Renal cortical epithelial cell (primary cell): ENCODE measurements around the gene HSPA1B. TPM values are rescaled to one million over a fixed set of nuclear protein-coding genes. Genes with fewer than 3 reads are reported as not detected.
"Not testable (repeated sequence)": the region's sequence is repeated elsewhere in the genome, so short reads cannot be mapped to it uniquely, and the experiment has no call there.

Source experiments
- DNase-seq: peaks from one replicate; pipeline ENCODE4 v3.0.0-alpha.2; 2011; ENCODE audit warnings: low read depth
- total RNA-seq: library from RNA; depleted of rRNA; stranded (reverse); fragments of >200 nt; gene quantifications from 2 replicates; pipeline ENCODE4 v1.2.3, GENCODE V29; 2014

The HSPA1B gene
- total RNA-seq: 197 and 264 TPM in 2 replicates

- DNase-seq: peak; percentile 99
These were observed at the start of gene HSPA1B for GRCh38 chr6:31827286-31828079. HSPA1B (plus strand) TSS chr6:31827738; CDS start chr6:31827951, 213 bp downstream.

DNA sequence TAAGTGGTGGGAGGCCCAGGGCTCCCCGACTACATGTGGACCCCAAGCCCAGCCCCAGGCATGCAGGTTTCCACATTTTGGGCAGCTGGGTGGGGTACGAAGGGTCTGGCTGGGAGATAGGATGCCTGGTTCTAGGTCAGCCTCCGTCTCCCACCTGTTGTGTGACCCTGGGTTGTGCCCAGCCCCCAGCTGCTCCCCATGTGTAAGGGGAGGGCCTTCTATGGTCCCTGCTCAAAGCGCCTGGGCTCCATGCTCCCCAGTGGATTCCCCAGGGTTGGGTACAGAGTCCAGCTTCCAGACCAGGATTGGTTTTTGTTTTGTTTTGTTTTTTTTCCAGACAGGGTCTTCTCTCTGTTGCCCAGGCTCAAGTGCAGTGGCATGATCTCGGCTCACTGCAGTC is 49.3 kb upstream of the HSPA1B start:
- no peak for DNase-seq

DNA sequence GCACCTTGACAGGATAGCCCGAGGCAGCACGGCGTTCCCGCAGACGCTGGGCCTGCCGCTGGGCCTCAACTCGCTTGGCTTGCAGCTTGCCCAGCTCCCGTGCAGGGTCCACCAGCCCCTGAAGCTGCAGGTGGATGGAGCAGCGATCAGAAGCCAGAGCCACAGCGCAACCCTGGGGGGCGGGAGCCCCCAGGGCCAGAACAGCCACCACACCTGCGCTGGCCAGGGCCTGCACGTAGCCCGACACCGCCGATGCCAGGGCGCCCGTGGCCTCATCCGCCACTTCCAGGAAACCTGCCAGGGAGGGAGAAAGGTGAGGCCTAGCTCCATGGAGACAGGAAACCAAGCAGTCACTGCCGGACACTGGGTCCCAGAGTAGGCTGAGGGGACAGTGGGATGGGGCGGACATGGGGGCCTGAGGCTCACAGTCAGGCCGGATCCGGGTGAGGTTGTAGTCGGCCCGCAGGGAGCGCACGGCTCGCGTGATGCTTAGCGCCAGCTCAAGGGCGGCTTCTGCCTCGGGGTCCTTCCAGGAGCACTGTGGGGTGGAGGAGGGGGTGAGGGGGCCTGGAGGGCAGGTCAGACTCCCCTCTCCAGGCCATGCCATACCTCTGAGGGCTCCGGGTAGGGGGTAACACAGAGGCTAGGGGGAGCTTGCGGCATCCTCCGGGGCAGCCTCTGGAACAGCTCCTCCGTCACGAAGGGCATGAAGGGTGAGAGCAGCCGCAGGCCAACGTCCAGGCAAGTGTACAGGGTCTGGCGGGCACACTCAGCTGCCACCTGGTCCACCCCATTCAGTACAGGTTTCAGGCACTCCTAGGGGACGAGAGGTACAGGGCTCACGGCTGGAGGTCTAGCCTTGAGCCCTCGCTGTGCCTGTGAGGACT is 48.3 kb upstream of the HSPA1B start:
- DNase-seq: no peak

- DNase-seq: no peak
These were observed 47.6 kb upstream of the HSPA1B start for GRCh38 chr6:31779908-31780307.

GRCh38 chr6:31780507-31781243 is 46.9 kb upstream of the HSPA1B start:
- no peak for DNase-seq

DNA sequence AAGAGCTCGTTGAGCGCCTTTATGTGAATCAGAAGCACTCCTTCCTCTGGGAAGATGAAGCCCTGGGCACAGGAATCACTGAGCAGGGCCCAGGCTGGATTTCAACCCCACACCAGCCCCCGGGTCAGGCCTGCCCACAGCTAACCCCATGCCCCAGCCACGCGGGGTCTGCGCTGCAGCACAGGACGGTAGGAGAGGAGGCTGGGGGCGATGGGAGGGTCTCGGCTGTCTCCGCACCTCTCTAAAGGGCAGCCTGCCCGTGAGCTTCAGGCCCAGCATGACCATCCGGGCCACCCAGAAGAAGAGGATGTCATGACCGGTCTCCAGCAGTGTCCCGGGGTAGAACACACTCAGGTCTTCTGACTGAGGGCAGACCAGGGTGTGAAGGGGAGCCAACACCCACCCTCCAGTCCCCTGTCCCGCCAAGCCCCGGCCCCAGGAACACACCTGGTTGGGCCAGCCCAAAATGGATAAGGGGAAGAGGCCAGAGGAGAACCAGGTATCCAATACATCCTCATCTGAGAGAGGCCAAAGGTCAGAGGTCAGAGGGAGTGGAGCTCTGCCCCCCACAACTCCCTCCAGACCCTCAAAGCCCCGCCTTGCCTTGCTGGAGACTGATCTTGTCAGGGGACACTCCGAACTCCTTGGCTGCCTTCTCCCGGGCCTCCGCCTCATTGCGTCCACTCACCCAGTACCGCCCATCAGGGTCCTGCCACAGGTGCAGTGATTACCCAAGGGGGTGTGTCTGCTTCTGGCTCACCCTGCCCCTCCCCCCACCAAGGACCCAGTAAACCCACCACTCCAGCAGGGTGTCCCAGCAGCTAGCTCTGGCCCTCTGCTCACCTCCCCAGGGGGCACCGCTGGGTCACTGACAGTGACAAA is 46.1 kb upstream of the HSPA1B start:
- DNase-seq: no peak

DNA sequence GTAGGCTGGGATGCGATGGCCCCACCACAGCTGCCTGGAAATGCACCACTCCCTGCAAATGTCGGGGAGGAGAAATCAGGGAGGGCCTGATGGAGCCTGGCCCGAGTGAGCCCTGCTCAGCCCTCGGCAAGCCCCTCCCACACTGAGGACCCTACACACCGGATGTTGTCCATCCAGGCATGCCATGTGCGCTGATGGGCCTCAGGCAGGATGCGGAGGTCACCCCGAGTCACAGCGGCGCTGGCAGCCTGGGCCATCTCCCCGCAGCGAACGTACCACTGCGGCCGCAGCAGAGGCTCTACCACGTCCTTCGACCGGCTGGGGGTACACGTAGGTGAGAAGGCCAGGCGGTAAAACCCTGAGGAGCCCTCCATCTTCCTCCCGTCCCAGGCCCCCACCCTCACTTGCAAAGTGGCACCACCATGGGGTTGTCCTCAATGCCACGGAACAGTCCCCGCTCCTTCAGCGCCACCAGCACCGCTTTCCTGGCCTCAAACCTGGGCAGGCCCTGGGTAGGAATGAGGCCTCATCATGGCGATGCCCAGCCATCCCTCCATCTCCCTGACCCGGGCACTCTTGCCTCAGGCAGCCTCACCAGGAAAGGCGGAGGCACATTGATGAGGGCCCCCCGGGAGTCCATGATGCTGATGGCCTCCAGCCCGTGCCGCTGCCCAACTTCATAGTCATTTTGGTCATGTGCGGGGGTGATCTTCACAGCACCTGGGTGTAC is 45.2 kb upstream of the HSPA1B start:
- DNase-seq: no peak

GRCh38 chr6:31784098-31784925 is 43.2 kb upstream of the HSPA1B start:
- no peak for DNase-seq

GRCh38 chr6:31785475-31785874 is 42.1 kb upstream of the HSPA1B start:
- no peak for DNase-seq

DNA sequence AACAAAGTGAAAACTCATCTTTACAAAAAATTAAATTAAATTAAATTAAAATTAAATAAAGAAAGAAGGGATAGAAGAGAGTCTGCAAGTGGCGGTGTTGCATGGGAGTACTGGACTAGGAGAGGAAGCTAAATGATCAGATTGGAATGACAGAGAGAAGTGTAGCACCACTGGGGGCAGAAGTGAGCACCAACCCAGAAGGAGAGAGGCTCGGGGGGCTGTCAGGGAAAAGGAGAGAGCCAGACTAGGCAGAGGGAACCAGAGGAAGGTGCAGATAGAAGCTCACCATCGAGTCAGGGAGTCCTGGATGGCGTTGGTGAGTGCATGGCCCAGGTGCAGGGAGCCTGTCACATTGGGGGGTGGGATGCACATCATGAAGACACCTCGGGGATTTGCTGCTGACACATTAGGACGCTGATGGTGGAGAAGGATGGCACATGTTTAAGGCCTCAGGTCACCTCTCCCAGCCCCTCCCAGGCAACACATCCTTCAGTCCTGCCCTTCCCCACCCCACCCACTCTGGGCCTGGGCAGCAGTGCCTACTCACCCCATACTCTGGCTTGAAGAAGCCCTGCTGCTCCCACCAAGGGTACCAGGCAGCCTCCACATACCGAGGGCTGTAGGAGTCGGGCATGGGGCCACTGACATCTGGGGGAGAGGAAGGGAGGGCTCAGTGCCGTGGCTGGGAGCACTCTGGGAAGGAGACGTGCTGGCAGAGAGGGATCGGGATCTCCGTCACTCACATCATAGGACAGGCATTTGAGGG is 36.0 kb upstream of the HSPA1B start:
- DNase-seq: peak; percentile 19

DNA sequence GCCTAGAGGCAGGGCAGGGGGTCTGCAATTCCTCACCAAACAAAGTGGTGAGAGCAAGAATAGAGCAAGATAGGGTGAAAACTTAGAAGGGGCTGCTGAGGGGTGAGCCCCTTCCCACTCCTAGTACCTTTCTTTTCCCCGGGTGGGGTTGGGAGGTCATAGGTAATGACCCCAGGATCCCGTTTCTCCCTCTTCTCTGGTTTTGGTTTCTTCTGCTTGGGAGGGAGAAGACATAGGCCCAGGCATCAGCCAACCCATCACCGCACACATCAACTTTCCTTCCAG is 35.5 kb upstream of the HSPA1B start:
- no peak for DNase-seq

- DNase-seq: peak; percentile 86
These were observed 34.8 kb upstream of the HSPA1B start for GRCh38 chr6:31792761-31793171.

DNA sequence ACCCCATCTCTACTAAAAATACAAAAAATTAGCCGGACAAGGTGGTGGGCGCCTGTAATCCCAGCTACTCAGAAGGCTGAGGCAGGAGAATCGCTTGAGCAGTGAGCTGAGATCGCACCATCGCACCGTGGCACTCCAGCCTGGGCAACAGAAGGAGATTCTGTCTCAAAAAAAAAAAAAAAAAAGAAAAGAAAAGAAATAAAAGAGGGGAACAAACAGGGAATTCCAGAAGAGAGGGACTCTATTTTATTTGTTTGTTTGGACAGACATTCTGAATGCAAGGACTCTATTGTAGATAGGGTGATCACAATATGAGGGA is 33.7 kb upstream of the HSPA1B start:
- DNase-seq: not testable (repeated sequence)

- DNase-seq: peak; percentile 22
These were observed 33.2 kb upstream of the HSPA1B start for GRCh38 chr6:31794294-31794865.

DNA sequence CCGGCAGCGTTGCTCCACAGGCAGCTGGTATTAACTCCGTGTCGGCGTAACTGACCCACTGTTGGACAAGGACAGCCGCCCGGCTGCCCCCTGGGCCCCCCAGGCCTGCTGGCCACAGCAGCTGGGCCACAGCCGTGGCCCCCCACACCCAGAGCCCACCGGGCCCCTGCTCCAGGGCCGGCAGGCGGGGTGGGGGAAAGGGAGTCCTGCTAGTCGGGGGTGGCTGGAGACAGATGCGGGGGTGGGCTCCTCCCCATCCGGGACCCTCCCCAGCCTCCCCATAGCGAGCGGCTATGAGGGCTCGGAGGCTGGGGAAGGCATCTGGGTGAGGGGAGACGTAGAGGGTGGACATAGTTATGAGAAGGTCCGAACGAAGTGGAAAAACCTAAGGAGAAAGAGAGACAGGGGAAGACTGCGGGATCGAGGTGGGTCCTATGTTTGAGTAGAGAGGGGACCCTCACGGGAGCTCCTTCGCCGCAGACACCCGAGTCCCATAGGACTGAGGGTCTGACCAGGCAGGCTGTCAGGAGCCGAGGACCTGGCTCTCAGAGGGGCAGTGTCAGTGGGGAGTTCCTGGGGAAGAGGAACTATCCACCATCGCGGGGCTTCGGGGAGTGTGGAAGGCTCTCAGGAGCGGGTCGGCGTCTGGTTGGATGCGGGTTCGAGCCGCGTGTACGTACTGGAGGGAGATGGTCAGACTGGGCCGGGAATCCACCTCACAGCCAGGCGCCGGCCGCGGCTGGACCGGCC is 32.5 kb upstream of the HSPA1B start:
- no peak for DNase-seq

- DNase-seq: peak; percentile 71
These were observed 31.8 kb upstream of the HSPA1B start, which contains the start of gene VARS1 for GRCh38 chr6:31795616-31796298. VARS1 (minus strand) TSS chr6:31795752; CDS start chr6:31795217, 535 bp downstream.

DNA sequence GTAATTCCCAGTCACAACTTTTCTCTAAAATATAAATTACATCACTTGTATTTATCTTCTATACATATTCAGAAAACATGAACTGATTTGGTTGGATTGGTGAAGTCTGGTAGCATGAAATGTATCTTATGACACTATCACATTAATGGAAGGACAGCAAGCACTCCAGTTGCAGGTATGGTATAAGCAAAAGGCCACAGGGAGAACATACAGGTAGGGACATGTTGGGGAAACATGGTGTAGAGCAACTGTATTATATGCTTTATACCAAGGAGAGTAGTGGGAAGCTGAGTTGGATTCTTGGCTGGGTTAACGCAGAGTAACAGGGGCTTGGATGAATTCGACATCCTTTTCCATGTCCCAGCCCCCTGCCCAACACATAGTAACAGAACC is 30.5 kb upstream of the HSPA1B start:
- DNase-seq: no peak
